Esophagus squamous epithelium (tissue), 4 donors: ENCODE results near the gene ITPKB.

Experiments used
- CTCF ChIP-seq, 6 experiments: fragments of 450-650 bp in 4 of 6; fragments of 200-600 bp in 2 of 6; sonication (generic) in 2 of 6; IDR thresholded peaks; one replicate each; pipeline ENCODE4 v1.5.1; 2016 to 2019; ENCODE audit warnings: antibody characterized with exemption in 6 of 6, mild to moderate bottlenecking in 4 of 6, moderate library complexity in 4 of 6
- POLR2A ChIP-seq, 4 donors: fragments of 450-650 bp; IDR thresholded peaks; one replicate each; pipeline ENCODE4 v1.6.1; 2017; ENCODE audit warnings: antibody characterized with exemption in 4 of 4, mild to moderate bottlenecking in 4 of 4, moderate library complexity in 3 of 4

GRCh38 chr1:226637147-226637935 is 101.7 kb downstream of the ITPKB start:
- no peak for TF ChIP-seq POLR2A (IDR thresholded peaks at IDR 0.05)
- TF ChIP-seq CTCF (IDR thresholded peaks at IDR 0.05) = peak in 3 of 6 experiments; percentile 12 to 27 (median 25)
